ES-I3 (cell line): Measurements from ENCODE around the gene TM4SF1.

Experiments used
- H3K36me3 ChIP-seq: 2 replicates; pipeline ENCODE4 v1.6.1; 2013; ENCODE audit warnings: mild to moderate bottlenecking, low read length, control low read depth, moderate library complexity; ENCODE audit not compliant: insufficient read depth
- H3K4me1 ChIP-seq: 2 replicates; pipeline ENCODE4 v1.6.1; 2013; ENCODE audit warnings: mild to moderate bottlenecking, control low read depth, low read length; ENCODE audit not compliant: insufficient read depth
- H3K9ac ChIP-seq: 2 replicates; pipeline ENCODE4 v1.6.1; 2013; ENCODE audit warnings: low read depth, mild to moderate bottlenecking, low read length, moderate library complexity
- H3K9me3 ChIP-seq: 2 replicates; pipeline ENCODE4 v1.6.1; 2013; ENCODE audit warnings: mild to moderate bottlenecking, low read length, moderate library complexity; ENCODE audit not compliant: control insufficient read depth, insufficient read depth

Gene TM4SF1

DNA sequence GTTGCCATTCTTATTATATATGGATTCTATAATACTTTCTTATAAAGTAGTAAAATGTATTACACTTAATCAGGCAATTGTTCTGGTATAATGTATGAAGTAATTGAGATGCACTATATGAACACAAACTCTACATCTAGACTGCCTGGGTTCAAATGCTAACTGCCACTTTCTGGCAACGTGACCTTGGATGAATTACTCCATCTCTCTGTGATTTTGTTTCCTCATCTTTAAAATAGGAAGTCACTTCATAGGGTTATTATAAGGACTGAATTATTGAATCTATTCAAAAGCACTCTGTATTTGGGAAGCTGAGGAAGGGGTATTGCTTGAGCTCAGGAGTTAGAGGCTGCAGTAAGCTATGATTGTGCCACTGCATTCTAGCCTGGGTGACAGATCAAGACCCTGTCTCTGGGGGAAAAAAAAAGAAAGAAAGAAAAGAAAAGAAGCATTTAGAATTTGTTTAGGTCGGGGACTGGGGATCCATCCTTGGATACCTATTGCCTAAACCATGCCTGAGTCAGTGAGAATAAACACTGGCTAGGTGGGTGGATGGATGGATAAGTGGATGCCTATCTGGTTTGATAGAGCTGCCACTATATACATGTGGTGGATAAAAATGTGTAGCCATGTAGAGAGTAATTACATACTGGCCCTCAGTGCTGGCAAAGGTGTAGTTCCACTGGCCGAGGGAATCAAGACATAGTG is 2.5 kb downstream of the TM4SF1 start:
- Histone ChIP-seq H3K36me3 (no peaks in the 10 kb centered on the region), H3K9me3 (no peaks in the 10 kb centered on the region), H3K9ac (no peak overlapping the region), H3K4me1 (peaks cover 10% of the 10 kb centered on the region)

DNA sequence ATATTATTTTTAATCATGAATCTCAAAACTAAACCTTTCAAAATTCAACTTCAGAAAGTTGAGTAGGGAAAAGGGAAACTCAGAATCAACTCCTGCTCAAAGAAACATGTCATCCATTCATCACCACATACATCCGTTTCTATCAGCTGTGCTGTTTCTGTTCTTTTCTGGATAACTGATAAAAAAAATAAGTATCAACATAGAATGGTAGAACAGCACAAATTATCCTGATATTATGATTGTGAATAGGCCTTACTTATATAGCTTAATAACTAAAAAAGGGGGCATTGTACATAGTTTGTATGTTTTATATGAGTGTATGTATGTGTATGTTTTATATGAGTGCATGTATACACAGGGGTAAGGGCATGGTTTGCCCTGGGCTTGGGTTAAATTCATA is 3.1 kb downstream of the TM4SF1 start:
- no peak overlapping the region for H3K9ac ChIP-seq
- H3K36me3 ChIP-seq, result no peaks in the 10 kb centered on the region
- H3K4me1 ChIP-seq, result peaks cover 10% of the 10 kb centered on the region
- H3K9me3 ChIP-seq, result no peaks in the 10 kb centered on the region

DNA sequence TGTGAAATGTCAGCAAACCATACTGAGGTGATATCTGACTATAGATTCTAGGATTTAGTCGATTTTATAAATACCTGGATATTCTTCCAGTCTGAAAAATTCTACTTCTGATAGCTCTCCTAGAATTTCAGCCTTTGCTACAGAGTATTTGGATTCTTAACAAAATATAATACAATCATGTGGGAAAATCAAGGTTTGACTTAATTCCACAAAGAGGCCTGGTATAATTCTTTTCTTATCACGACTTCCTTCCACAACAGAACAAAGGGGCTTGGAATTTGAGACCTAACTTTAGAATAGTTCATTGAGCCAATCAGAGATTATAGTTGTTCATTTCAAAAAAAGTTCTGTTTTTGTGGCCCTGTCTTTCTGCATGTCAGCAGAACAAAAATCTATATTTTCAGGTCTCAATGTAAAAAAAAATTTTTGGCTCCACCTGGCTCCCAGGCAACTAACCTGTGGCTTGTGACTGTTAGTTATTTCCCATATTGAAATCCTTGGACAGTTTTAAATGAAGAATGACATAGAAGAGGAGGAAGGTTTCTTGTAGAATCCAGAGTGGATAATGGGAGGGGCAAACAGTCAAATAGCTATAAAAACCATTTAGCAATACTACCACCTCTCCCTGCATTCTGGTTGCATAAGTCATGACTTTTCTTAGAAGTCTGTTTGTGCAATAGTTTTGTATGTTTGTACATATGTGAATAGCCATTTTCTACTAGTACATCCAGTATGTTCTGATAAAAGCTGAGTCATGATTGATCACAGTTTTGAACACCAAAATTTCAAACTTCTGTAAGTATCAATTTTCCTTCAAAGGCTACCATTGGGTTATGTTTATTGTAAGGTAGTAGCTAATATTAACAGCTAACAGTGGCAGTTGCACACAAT is 4.0 kb downstream of the TM4SF1 start:
- H3K4me1 ChIP-seq, result peaks cover 16% of the 10 kb centered on the region
- H3K36me3 ChIP-seq, result no peaks in the 10 kb centered on the region
- H3K9ac ChIP-seq, result no peak overlapping the region
- H3K9me3 ChIP-seq, result no peaks in the 10 kb centered on the region

- Histone ChIP-seq H3K36me3 (no peaks in the 10 kb centered on the region), H3K4me1 (peaks cover 21% of the 10 kb centered on the region), H3K9ac (no peak overlapping the region), H3K9me3 (no peaks in the 10 kb centered on the region)
Observed at GRCh38 chr3:149371723-149372114, 5.7 kb downstream of the TM4SF1 start.

DNA sequence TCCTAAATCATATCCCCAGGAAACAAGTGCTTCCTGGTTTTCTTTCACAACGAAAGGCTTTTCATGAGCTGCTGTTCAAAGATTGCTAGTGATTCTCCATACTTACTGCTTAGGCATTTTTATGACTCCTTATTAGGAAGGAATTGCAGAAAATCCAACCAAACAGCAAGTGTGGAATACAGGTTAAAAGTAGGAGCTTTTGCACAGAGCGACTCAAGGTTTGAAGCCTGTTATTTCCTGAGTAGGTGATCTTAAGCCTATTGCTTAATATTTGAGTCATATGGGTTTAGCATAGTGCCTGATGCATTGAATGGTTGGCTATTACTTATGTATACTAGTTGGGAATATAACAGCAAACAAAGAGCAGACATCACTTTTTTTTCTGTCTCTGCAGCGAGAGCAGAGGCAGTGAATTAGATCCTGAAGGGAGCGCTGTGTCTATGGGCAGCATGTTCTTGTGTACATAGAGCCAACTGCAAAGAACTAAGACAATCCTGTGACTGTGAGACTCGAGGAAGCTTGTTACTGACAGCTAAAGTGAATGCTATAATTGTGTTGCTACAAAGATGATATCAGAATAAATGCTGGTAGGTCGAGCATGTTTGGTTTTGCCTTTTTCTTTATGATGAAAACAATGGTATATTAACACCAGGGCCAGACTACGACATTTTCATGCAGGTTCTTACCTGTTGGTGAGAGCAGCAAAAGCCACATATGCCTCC is 6.3 kb downstream of the TM4SF1 start:
- Histone ChIP-seq H3K4me1 (peaks cover 21% of the 10 kb centered on the region), H3K36me3 (no peaks in the 10 kb centered on the region), H3K9me3 (no peaks in the 10 kb centered on the region), H3K9ac (no peak overlapping the region)

DNA sequence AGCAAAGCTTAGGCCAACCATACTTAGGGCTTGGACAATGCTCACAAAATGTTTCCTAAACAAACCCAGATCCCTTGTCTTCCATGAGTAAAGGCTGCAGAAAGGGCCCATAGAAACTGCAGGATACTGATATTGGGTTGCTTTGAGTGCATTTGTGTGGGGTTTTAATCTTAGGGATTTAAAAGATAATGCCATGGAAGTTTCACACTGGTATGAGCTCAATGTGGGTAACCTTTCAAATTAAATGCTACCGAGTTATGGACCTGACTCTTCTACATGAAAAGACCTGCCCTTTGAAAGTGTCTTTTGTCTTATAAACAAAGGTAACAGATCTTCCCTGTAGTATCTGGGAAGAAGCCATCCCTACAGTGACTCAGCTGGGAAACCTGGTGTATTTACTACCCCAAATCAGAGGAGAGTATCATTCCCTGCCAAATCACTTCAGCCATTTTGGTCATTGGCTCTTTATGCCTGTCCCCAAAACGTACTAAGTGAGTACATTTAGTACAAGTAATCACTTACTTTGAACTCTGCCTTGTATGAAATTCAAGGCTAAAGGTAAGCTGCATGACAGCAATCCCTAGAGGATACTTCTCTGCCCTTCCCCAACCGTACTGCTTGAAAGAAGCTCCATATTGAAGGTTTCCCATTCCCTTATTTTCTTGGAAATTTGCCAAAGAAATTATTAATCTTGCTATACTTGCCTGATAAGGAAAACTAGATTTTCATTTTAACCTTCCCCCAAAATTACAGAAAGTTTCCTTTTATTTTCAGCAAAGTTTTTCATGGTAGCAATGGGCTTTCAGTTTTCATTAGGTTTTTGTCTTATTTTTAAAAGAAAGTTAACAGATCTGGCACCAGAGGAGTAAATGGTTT is 7.2 kb downstream of the TM4SF1 start:
- H3K9me3 ChIP-seq, result no peaks in the 10 kb centered on the region
- peaks cover 21% of the 10 kb centered on the region for H3K4me1 ChIP-seq
- no peaks in the 10 kb centered on the region for H3K36me3 ChIP-seq
- no peak overlapping the region for H3K9ac ChIP-seq

GRCh38 chr3:149368674-149369497 is 8.6 kb downstream of the TM4SF1 start:
- no peaks in the 10 kb centered on the region for H3K9me3 ChIP-seq
- H3K36me3 ChIP-seq, result no peaks in the 10 kb centered on the region
- peaks cover 21% of the 10 kb centered on the region for H3K4me1 ChIP-seq
- no peak overlapping the region for H3K9ac ChIP-seq

- Histone ChIP-seq H3K9me3 (no peaks in the 10 kb centered on the region), H3K36me3 (no peaks in the 10 kb centered on the region), H3K9ac (no peak overlapping the region), H3K4me1 (peaks cover 21% of the 10 kb centered on the region)
Observed at GRCh38 chr3:149368201-149368673, 9.2 kb downstream of the TM4SF1 start.

DNA sequence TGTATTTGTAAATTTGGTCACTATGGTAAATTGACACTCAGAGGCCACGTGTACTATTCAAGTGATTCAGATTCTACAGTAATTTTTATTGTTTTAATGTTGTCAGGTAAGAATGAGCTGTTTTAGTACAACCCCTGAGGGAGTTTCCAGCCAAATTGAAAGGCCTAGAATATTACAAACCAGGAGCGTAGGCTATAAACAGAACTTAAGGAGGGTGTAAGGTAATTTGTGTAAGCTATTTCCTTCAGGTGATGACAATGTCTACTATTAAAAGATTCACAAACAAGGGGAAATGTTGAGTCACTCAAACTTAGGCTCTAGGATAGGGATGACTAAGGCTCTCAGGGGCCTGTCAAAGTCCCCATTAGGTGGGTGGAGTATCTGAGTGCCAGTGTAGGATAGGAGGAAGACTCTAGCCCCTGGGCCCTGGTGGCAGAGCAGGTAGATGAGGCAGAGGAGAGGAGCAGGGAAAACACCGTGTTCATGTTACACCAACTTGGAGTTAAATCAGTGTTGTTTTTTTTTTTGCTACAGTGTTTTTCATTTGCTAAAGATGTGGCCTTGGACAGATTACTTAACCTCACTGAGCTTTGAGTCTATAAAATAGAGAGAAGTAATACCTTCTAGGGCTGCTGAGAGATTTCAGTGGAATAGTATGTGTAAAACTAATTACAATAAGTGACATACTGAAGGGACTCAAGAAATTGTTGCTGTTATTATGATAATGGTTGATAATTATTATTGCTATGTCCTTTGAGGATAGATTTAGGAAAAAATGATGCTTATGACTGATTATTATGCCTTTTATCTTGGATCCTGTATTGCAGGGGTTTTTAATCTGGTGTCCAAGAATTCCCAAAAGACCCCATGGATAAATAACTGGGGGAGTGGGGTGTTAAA is 10.3 kb downstream of the TM4SF1 start:
- Histone ChIP-seq H3K36me3 (no peaks in the 10 kb centered on the region), H3K9me3 (no peaks in the 10 kb centered on the region), H3K9ac (no peak overlapping the region), H3K4me1 (peaks cover 21% of the 10 kb centered on the region)

GRCh38 chr3:149366031-149366430 is 11.4 kb downstream of the TM4SF1 start:
- peaks cover 26% of the 10 kb centered on the region for H3K4me1 ChIP-seq
- no peaks in the 10 kb centered on the region for H3K9me3 ChIP-seq
- H3K9ac ChIP-seq, result no peak overlapping the region
- H3K36me3 ChIP-seq, result no peaks in the 10 kb centered on the region

DNA sequence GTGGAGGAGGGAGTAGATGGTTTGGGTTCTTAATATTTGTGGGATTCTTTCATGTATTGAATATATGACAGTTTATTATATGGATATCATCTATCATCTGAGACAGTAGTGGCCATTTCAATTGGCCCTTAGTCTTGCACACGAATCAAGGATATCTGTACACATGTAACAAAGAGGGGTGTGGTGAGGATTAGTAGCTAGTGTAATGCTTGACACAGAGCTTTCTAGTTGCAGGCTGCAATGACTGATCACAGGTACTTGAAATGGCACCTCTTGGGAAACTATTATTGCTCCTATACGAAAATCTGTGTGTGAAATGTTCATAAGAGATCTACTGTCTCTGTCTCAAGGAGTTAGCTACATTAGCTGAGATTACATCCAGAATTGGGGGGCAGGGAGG is 12.8 kb downstream of the TM4SF1 start:
- H3K36me3 ChIP-seq, result no peaks in the 10 kb centered on the region
- H3K9me3 ChIP-seq, result no peaks in the 10 kb centered on the region
- peaks cover 17% of the 10 kb centered on the region for H3K4me1 ChIP-seq
- H3K9ac ChIP-seq, result no peak overlapping the region

GRCh38 chr3:149363053-149363452 is 14.4 kb downstream of the TM4SF1 start:
- H3K4me1 ChIP-seq, result peaks cover 12% of the 10 kb centered on the region; the same call in 1 of the 2 replicates
- no peak overlapping the region for H3K9ac ChIP-seq
- H3K36me3 ChIP-seq, result no peaks in the 10 kb centered on the region
- no peaks in the 10 kb centered on the region for H3K9me3 ChIP-seq
